ENCODE measurements around the gene CDH22.

CDH22 gene

GRCh38 chr20:46267108-46268105 lies 40.9 kb downstream of the CDH22 start:
- DNase-seq (ENCODE audit: low read depth in 2 of 2) = no peak

- DNase-seq (ENCODE audit: low read depth in 2 of 2) = no peak
These were observed 42.8 kb downstream of the CDH22 start for GRCh38 chr20:46265539-46265938.

- DNase-seq (ENCODE audit: low read depth in 2 of 2) = no peak
These were observed 43.7 kb downstream of the CDH22 start for GRCh38 chr20:46264391-46265266.

GRCh38 chr20:46261456-46262253 lies 46.6 kb downstream of the CDH22 start:
- DNase-seq (ENCODE audit: low read depth in 2 of 2) = no peak

- DNase-seq (ENCODE audit: low read depth in 2 of 2) = no peak
These were observed 47.3 kb downstream of the CDH22 start for GRCh38 chr20:46260936-46261454.

GRCh38 chr20:46260480-46260879 lies 47.8 kb downstream of the CDH22 start:
- no peak for DNase-seq (ENCODE audit: low read depth in 2 of 2)

GRCh38 chr20:46259260-46259859 lies 48.9 kb downstream of the CDH22 start:
- no peak for DNase-seq (ENCODE audit: low read depth in 2 of 2)

GRCh38 chr20:46257887-46258286 lies 50.4 kb downstream of the CDH22 start:
- DNase-seq (ENCODE audit: low read depth in 2 of 2) = no peak

GRCh38 chr20:46256293-46256692 lies 52.0 kb downstream of the CDH22 start:
- DNase-seq (ENCODE audit: low read depth in 2 of 2) = no peak

GRCh38 chr20:46255440-46256104 lies 52.7 kb downstream of the CDH22 start:
- DNase-seq (ENCODE audit: low read depth in 2 of 2) = no peak

- no peak for DNase-seq (ENCODE audit: low read depth in 2 of 2)
These were observed 54.9 kb downstream of the CDH22 start for GRCh38 chr20:46253391-46253790.

- DNase-seq (ENCODE audit: low read depth in 2 of 2) = no peak
These were observed 55.8 kb downstream of the CDH22 start for GRCh38 chr20:46252352-46253091.

GRCh38 chr20:46251211-46251673 lies 57.1 kb downstream of the CDH22 start:
- no peak for DNase-seq (ENCODE audit: low read depth in 2 of 2)

- DNase-seq (ENCODE audit: low read depth in 2 of 2) = no peak
These were observed 57.5 kb downstream of the CDH22 start for GRCh38 chr20:46250772-46251171.

GRCh38 chr20:46249671-46250070 lies 58.6 kb downstream of the CDH22 start:
- no peak for DNase-seq (ENCODE audit: low read depth in 2 of 2)

- DNase-seq (ENCODE audit: low read depth in 2 of 2) = no peak
These were observed 61.7 kb downstream of the CDH22 start for GRCh38 chr20:46246559-46246958.

- no peak for DNase-seq (ENCODE audit: low read depth in 2 of 2)
These were observed 64.3 kb downstream of the CDH22 start for GRCh38 chr20:46243707-46244628.

GRCh38 chr20:46242390-46242789 lies 65.9 kb downstream of the CDH22 start:
- no peak for DNase-seq (ENCODE audit: low read depth in 2 of 2)
